Ovary (tissue), 3 donors: ENCODE data around the gene ABI3BP.

Experiments
- EP300 ChIP-seq: sonication (generic); formaldehyde crosslinking; IDR thresholded peaks from one replicate; pipeline ENCODE4 v1.6.1; 2017; ENCODE audit warnings: antibody characterized with exemption
- POLR2A ChIP-seq: fragments of 450-650 bp; IDR thresholded peaks from one replicate; pipeline ENCODE4 v1.6.1; 2017; ENCODE audit warnings: antibody characterized with exemption, mild to moderate bottlenecking, moderate library complexity
- TF ChIP-seq, protein P1 (sequence below), 3 donors: fragments of 450-650 bp in 2 of 3; fragments of 200-600 bp in 1 of 3; IDR thresholded peaks; one replicate each; pipeline versions ENCODE4 v1.5.1 to v1.8.0; 2016 to 2022; ENCODE audit warnings: antibody characterized with exemption in 3 of 3, mild to moderate bottlenecking in 1 of 3
- donor health status: DM: no; HTN: no; CAD: no.

DNA sequence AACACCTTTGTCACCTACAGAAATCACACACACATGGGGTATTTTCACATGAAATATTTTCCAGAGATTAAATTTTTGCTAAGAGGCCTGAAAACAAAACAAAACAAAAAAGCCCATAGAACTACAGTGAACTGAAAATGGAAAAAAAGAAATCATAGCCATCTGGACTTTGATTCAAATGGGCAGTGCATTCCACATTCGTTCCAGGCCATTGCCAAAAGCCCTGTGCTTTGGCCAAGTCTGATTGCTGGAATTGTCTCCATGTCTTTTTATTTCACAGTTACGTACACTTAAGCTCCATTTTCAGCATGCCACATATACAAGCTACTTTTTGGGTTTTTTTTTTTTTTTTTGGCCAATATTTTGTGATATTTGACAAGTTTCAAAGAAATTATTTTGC, 236.8 kb downstream of the ABI3BP start:
- TF ChIP-seq, protein P1, sequence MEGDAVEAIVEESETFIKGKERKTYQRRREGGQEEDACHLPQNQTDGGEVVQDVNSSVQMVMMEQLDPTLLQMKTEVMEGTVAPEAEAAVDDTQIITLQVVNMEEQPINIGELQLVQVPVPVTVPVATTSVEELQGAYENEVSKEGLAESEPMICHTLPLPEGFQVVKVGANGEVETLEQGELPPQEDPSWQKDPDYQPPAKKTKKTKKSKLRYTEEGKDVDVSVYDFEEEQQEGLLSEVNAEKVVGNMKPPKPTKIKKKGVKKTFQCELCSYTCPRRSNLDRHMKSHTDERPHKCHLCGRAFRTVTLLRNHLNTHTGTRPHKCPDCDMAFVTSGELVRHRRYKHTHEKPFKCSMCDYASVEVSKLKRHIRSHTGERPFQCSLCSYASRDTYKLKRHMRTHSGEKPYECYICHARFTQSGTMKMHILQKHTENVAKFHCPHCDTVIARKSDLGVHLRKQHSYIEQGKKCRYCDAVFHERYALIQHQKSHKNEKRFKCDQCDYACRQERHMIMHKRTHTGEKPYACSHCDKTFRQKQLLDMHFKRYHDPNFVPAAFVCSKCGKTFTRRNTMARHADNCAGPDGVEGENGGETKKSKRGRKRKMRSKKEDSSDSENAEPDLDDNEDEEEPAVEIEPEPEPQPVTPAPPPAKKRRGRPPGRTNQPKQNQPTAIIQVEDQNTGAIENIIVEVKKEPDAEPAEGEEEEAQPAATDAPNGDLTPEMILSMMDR (IDR thresholded peaks at IDR 0.05), result no peak
- no peak for TF ChIP-seq EP300
- TF ChIP-seq POLR2A, result no peak
